Kidney glomerular epithelial cell (primary cell): ENCODE measurements around the gene MATN1.
A peak's percentile ranks its signal among the peaks of the same experiment; 100 is the strongest.
"Not testable (repeated sequence)": the region's sequence is repeated elsewhere in the genome, so short reads cannot be mapped to it uniquely, and the experiment has no call there.

Experiments
- DNase-seq: peaks from one replicate; lab custom pipeline; 2025; lab: John Stamatoyannopoulos, UW

Gene MATN1

DNA sequence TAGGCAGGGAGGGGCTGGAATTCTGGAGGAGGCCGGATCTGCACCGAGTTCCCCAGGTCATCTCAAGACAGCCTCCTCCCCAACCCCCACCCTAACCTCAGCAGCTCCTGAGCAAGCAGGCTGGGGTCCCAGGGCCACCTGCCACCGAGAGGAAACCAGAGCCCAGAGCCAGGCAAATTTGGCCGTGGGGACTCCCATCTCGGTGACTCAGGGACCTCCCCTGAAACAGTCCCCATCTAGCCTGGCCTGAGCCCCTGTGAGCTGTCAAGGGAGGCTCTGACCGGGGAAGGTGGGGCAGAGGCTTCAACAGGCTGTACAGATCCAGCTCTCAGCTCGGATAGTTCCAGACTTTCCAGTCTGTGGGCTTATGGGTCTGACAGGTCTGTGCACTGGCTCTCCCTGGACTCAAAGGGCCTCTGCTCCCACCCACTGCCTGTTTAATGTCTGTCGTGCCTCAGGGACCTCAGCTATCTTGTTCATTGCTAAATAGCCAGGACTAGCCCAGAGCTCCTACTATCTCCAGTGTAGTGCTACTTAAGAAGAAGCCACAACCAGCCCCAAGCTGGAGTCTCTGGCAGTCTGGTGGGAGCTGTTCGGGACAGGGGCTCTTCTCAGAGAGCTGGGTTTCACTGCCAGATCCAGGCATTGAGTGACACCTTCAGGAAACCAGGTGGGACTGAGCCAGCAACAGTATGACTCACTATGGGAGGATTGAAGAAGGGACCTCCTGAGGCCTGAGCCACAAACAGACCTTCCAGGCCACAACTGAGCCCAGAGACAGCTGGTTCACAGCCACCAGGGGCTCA is 25.6 kb downstream of the MATN1 start:
- no peak for DNase-seq

DNA sequence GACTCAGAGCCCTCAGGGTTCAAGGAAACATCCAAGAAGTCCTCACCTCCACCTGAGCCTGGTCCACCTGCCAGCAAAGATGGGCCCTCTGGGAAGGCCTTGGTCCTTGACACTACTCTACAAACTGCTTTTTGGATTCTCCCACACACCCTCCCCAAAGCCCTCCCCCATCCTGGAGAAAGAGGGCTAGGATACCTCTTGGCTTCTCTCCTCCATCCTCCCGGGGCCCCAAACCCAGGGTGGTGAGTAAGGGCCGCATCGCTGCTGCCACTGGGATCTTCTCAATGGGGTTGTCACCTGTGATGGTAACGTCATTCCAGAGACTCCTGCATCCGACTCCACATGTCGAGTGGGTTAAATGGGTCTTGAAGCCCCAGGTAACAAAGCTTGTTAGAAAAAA is 26.6 kb downstream of the MATN1 start:
- no peak for DNase-seq

DNA sequence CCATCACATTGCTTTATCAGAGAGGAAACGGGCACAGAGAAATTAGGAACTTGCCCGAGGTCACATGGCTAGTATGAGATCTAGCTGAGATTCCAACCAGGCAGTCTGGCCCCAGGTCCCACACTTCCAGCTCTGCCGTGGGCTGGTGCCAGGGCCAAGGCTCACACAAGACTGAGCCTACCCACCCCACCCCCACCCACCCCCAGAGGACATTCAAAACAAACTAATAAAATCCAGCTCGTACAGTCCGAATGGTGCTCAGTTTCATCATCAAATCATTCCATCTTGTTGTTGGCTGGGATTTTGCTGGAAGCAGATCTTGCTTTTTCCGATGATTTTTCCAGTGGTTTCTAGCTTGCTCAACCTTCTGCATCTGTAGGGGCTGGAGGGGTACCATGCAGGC is 27.9 kb downstream of the MATN1 start:
- no peak for DNase-seq

DNA sequence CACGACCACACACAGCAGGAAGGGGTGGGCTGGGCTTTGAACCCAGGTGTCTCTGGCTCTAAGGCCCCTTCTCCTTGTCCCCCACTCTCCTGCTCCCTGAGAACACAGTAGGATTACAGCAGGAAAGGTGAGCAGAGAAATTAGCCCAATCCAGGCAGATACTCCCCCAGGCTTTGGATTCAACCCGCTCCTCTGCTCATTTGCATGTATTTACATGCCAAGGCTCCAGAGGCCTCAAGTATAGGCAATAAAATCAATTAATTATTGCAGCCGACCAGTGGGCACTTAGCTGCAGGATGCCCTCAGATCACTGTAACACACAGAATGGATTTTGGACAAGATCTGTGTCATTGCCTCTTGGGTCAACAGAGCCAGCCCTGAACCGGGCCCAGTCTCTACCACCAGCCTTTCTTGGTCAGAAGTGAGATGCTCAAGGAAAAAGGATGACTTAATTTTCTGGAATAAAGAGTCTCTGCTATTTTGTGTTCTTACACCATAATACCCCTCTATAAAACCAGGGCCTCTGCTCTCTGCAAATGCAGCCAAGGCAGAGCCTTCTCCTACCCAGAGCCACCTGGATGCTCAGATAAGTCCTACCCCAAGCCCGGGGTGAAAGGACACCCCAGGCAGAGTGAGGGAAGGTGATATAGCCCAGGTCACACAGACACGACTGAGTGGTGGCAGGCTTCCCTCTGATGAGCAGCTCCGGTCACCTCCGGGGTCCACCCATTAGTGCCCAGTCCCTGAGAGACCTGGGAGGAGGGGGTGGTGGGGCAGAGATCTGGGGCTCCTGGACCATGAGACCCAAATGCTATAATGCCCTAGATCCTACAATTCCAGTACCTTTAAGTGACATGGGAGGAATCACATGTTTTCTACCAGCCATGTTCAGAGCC is 28.9 kb downstream of the MATN1 start:
- DNase-seq = no peak

DNA sequence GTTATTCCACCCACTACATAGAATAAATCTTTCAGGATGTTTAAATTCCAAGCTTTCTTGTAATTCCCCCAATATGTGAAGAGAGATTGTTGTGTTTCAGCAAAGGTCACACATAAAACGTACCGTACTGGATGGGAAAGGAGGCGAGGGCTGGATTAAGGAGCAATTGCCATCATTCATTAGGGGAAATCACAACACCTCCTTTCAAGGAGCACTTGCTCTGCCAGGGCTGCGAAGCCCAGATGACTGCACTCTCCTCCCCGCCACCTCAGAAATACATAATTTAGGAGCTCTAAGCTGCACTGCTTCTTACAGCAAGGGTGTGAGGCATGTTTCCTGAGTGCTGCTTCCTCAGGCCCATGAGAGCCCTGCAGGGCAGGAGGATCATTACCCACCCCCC is 29.6 kb downstream of the MATN1 start:
- DNase-seq = no peak

DNA sequence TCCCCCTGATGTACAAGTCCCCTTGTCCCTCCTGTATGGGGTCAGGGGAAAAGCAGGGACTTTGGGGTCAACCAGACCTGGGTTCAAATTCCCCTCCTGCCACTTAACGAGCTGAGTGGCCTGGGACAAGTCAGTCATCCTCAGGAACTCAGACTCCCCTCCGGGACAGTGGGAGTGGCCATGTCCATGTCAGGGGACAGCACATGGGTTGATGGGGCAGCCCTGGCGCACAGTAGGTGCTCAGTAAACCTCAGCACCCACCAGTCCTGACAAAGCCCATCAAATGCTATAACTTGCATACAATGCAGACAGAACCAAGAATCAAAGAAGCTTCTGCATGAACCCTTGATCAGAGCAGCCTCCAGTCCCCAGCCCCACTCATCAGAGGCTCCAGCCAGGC is 30.0 kb downstream of the MATN1 start:
- DNase-seq = no peak

DNA sequence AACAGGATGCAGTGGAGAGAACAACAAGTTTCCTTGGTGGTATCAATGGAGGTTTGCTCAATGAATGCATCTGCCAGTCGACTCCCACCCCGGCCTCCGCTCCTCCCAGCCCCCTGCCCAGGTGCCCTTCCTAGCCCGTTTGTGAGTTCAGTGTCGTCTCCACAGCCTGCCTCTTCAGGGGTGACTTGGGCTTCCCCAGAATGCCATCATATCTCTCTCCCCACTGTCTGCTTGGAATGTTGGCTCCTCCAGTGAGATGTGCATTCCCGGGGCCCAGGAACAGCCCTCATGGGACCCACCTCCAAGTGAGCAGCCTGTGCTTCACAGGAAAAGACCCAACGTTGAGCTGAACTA is 30.5 kb downstream of the MATN1 start:
- DNase-seq = no peak

DNA sequence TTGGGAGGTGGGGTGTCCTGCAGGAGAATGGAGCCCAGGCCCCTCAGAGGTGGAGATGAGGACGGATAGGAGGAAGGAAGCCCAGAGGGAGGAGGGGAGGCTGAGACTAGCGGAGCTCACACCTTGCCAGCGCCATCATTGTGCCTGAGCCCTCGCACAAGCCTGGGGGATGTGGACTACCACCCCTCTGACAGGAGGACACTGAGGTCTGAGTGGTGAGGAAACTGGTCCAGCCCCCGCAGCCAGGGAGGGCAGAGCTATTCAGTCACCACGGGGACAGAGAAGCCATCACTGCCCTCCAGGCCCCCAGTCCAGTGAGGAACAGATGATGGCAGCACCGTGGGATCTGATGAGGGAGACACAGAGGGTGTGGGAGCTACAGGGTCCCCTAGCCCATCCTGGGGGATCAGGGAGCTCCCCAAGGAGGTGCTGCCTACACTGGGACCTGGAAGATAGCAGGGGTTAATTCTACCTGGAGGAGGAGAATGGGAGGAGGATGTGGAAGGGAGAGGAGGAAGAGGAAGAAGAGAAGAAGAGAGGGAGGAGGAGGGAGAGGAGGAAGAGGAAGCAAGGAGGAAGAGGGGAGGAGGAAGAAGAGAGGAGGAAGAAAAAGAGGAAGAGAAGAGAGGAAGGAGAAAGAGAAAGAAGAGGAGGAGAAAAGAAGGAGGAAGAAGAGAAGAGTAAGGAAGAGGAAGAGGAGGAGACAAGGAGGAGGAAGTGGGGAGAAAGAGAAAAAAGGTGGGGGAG is 31.0 kb downstream of the MATN1 start:
- no peak for DNase-seq

DNA sequence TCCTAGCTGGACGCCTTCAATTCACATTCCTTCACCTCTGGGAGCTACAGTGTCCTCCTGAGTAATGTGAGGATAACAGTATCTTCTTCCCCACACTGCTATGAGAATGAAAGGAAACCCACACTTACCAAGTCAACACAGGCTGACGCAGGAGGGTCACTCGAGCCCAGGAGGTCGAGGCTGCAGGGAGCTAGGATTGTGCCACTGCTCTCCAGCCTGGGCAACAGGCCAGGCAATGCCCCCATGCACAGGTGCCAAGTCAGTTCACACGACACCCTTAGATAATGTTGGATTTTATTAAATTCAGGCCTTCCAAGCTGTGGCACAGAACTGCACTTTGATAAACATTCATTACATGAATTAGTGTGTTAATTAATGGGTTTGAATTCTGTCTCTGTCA is 31.9 kb downstream of the MATN1 start:
- DNase-seq = no peak

DNA sequence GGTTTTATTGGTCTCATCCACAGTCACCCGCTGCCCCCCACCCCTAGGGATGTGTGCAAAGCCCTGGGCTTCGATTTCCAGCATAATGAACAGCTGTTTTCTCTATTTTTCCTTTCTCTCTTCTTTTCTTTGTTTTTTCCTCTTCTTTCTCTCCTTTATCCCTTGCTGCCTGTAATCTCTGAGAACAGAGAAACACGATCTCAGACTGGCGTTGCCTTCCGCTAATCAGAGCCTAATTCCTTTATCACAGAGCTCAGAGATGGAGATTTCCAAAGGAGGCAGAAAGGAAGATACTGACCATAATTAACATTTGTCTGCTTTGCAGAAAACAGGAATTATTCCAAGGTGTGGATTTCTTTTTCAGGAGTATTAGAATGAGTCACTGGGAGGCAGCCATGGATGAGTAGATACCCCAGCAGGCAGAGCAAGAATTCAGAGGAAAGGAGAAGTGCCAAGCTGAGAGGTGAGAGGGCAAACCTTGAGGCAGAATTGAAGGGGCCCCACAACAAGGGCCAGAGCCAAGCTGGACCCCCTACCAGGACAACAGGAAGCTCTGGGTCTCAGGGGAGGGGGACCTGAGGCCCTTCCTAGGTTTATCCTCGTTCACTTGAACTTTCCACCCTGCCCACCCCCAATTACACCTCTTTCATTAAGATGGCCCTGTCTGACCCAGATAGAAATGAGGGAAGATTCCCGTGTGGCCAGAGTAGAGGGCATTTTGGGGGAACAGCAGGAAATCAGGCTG is 33.3 kb downstream of the MATN1 start:
- peak; percentile 39 for DNase-seq

DNA sequence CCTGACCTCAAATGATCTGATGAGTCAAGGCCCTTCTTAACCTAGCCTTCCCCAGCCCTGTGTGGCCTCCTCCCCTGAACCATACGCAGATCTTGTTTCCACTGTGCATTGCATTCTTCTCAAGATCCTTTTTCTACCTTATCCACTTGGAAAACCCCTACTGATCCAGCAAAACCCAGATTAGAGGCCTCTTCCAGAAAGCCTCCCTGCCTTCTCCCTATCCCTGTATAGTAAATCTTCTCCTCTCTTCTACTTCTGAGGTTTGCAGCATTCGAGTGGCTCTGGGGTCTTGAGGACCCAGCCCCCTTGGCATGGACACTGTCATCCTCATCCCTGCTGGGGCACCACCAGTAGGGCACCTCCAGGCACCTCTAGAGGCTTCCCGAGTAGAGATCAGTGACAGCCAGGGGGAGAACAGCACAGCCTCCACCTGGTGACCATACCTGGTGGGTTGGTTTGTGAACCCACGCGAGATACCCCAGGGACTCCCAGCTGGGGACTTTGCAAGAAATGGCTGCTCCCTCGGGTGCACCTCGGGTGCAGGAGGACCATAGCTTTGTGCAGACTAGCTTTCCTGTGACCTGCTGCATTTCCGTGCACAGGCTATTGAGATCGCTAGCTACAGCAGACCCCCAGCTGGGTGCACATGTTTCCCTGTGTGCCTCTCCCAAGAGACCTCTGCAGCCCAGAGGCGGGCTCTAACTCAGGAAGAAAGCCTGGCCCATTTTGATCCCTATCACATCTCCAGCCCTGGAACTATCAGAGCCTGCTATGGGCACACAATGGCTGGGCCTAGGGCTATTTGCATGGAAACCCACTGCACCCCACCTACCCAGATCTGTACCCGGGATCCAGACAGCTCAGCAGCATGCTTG is 34.2 kb downstream of the MATN1 start:
- DNase-seq = no peak

DNA sequence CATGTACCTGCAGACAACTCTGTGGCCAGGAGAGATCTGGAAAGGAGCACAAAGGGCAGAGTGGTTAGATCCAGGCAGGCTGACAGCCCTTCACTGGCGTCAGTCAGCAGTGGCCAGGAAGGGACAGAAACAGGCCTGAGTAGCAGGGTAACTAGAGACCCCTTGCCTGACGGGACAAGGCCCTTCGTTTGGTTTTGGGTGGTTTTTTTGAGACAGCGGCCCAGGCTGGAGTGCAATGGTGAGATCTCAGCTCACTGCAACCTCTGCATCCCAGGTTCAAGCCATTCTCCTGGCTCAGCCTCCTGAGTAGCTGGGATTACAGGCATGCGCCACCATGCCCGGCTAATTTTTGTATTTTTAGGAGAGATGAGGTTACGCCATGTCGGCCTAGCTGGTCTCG is 34.9 kb downstream of the MATN1 start:
- DNase-seq = not testable (repeated sequence)

DNA sequence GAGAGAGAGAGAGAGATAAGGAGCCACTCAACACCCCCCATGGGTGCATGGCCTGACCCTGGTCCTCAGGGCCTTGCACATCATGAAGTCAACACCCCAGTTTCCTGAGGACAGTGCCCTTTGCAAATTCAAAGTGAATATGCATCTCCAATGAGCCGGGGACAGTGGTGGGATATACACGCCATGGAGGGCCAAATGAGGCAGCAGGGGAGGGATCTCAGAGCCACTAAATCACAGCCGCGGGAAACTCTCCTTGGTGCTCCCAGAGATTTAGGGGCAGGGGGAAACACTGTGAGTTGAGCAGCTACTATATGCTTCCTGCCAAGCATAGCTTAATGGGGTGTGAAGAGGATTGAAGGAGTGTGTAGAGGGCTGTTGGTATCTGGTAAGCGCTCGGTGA is 35.5 kb downstream of the MATN1 start:
- no peak for DNase-seq

DNA sequence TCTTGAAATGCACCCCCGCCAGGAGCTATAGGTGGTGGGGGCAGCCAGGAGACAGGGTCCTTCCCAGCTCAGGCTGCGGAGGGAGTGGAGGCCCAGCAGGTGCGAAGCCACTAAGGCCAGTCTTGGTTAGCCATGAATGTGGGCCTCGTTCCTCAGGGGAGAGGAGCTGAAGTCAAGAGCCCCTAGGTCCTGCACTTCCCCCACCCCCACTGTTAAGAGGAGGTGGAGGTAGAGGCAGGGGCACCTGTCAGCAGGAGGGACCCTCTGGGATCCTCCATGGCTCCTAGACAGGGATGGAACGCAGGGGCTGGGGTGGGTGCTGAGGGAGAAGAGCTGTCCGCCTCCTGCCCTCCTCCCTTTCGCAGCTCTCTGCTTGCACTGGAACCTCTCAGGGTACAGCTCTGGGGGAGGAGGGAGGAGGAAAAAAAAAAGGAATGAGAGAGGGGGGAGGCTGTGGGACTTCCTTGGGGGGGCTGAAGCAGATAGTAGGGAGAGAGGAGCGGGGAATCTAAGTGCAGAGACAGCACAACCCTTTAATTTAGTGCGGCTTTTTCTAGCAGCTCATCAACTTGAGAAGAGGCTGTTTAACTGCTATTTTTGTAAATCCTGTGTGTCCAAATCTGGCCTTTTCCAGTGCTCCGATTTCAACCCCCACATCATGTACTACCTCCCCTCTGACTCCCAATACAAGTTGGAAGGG is 37.0 kb downstream of the MATN1 start:
- no peak for DNase-seq

DNA sequence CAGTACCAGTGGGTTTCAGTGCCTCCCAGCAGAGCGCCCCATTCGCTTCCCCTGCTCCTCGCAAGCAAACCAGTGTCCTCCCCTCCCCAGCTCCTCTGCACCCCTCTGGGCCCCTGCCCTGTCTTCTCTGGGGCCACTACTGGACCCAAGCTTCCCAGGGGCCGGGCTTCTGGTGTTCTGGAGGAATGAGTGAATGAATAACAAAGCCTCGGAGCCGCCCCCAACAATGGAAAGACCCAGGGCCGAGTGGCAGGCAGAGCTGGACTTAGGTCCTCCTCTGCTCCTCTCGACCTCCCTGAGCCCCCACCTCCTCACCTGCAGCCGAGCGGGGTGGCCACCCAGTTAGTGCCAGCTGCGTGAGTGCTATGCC is 37.6 kb downstream of the MATN1 start:
- DNase-seq = no peak

DNA sequence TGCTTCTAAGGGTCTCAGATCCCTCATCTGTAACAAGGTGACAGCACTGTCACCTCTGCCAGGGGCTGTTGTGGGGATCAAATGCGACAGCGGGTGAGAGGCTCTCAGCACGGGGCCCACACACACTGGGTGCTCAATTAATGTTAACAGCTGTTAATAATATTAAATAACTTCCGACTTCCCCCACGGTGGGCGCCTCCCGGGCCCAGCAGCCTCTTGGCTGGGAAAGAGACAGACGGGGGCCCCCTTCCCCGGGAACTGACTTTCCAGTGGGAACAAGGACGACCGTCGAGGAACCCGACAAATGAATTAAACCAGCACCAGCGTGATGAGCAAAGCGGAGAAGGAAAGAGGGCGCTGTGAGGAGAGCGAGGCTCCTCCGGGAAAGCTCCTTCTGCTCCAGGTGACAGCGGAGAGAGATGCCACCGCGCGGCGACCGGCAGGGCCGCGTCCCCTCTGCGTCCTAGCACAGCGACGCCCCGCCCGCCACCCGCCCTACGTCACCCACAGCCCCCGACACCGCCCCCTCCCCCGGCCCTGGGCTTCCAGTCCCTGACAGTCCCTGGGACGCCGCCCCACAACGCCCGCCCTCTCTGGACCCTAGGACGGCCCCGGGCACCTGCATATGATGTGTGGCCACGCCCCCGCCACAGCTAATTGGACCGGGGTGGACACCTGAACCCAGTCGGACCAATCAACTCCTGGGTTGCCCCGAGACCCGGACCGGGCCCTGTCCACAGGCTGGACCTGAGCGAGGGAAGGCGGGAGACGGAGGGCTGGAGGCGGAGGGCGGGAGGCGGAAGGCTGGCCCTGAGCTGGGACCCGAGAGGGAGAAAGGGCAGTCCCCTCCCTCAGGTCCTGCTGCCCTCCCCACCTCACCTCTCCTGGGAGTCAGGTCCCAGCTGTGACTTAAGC is 38.2 kb downstream of the MATN1 start:
- DNase-seq = no peak

DNA sequence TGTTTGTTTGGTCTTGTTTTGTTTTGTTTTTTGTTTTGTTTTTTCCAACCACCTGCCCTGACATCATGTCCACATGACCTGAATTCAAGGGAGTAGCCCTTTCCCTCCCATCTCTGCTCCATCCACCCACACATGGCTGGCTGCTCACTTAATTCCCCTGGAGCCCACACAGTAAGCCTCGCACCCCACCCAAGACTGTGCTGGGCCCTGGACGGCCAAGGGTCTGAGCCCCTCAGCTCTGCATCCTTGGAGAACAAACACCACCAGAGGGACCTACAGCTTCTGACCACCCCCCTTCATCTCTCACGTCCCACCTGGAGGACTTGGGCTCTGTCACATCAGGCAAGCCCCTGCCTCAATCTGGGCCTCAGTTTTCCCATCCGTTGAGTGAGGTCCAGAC is 39.1 kb downstream of the MATN1 start:
- DNase-seq = no peak

DNA sequence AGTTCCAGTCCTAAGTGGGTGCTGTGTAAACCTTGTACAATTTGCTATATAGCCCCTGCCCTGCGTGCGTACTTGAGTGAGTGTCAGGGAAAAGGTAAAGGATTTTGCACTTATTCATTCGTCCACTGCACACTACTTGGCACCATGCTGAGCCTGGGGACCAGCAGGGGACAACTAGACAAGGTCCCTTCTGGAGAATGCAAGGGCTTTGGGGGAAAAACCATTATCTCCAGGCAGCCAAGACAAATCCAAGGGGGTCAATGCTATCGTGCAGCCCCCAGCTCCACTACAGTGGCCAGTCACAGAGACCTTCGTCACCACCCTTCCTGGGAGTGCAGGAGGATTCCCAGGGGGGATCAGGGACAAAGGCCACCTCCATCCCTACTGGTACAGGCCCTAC is 39.7 kb downstream of the MATN1 start:
- no peak for DNase-seq
